Thoracic aorta (tissue), 2 donors: ENCODE measurements around the gene MYH15. TPM values are rescaled to one million over a fixed set of nuclear protein-coding genes. Genes with fewer than 3 reads are reported as not detected.

Experiments
- ATAC-seq: fragments of 150-250 bp; one replicate; pipeline ENCODE4 v1.8.0; 2017; ENCODE audit warnings: low read depth; ENCODE audit not compliant: insufficient number of reproducible peaks, low FRiP score
- DNase-seq: peaks from one replicate; pipeline ENCODE4 v3.0.0-alpha.2; 2020; ENCODE audit warnings: low spot score
- H3K27ac ChIP-seq, 2 donors: fragments of 200-600 bp; sonication (generic); 1 replicate in 1 of 2; 2 replicates in 1 of 2; pipeline ENCODE4 v1.5.1; 2016; ENCODE audit warnings: mild to moderate bottlenecking in 2 of 2, moderate library complexity in 2 of 2
- H3K27me3 ChIP-seq: fragments of 200-600 bp; sonication (generic); replicated peaks from 2 replicates; pipeline ENCODE4 v1.6.0; 2016; ENCODE audit warnings: mild to moderate bottlenecking; ENCODE audit not compliant: insufficient read depth
- H3K36me3 ChIP-seq: fragments of 200-600 bp; sonication (generic); one replicate; pipeline ENCODE4 v1.5.1; 2016
- H3K4me1 ChIP-seq, 2 donors: fragments of 200-600 bp; sonication (generic); 1 replicate in 1 of 2; 2 replicates in 1 of 2; pipeline versions ENCODE4 v1.5.1 to v1.6.0; 2016; ENCODE audit warnings: low read depth in 2 of 2, mild to moderate bottlenecking in 1 of 2; ENCODE audit not compliant: control insufficient read depth in 1 of 2
- H3K4me3 ChIP-seq: fragments of 200-600 bp; sonication (generic); 2 replicates; pipeline ENCODE4 v1.5.1; 2016; ENCODE audit warnings: mild to moderate bottlenecking
- H3K9me3 ChIP-seq: fragments of 200-600 bp; sonication (generic); 2 replicates; pipeline ENCODE4 v1.5.1; 2016
- CTCF ChIP-seq: fragments of 200-600 bp; sonication (generic); IDR thresholded peaks from one replicate; pipeline ENCODE4 v1.5.1; 2019; ENCODE audit warnings: antibody characterized with exemption
- total RNA-seq, 2 donors: library from RNA; depleted of rRNA; stranded (reverse); fragments of >200 nt; gene quantifications; one replicate each; pipeline versions ENCODE4 v1.1.0 to v1.2.3, GENCODE V29; 2016

The MYH15 gene
- total RNA-seq, 2 donors from 2014 or later = 0.14 TPM; not detected in 1

- Histone ChIP-seq H3K4me1 (no peaks in the 10 kb centered on the region), H3K27ac (no peak overlapping the region), H3K4me3 (no peak overlapping the region), H3K36me3 (no peaks in the 10 kb centered on the region), H3K27me3 (no peaks in the 10 kb centered on the region), H3K9me3 (no peaks in the 10 kb centered on the region)
- ATAC-seq (no peak), DNase-seq (no peak)
- no peak for TF ChIP-seq CTCF
These were observed 155.8 kb downstream of the MYH15 start for GRCh38 chr3:108354562-108354961.

GRCh38 chr3:108352176-108352575 lies 158.2 kb downstream of the MYH15 start:
- TF ChIP-seq CTCF = no peak
- no peaks in the 10 kb centered on the region for H3K36me3 ChIP-seq
- H3K4me1 ChIP-seq = no peaks in the 10 kb centered on the region
- H3K27ac ChIP-seq = no peak overlapping the region
- ATAC-seq (no peak), DNase-seq (no peak)
- no peaks in the 10 kb centered on the region for H3K27me3 ChIP-seq
- H3K4me3 ChIP-seq = no peak overlapping the region
- H3K9me3 ChIP-seq = no peaks in the 10 kb centered on the region

GRCh38 chr3:108346301-108347227 lies 163.8 kb downstream of the MYH15 start:
- Histone ChIP-seq H3K27me3 (no peaks in the 10 kb centered on the region), H3K4me1 (no peaks in the 10 kb centered on the region), H3K4me3 (no peak overlapping the region), H3K27ac (no peak overlapping the region), H3K36me3 (no peaks in the 10 kb centered on the region), H3K9me3 (no peaks in the 10 kb centered on the region)
- ATAC-seq (no peak), DNase-seq (no peak)
- no peak for TF ChIP-seq CTCF

GRCh38 chr3:108345492-108346205 lies 164.7 kb downstream of the MYH15 start:
- Histone ChIP-seq H3K9me3 (no peaks in the 10 kb centered on the region), H3K36me3 (no peaks in the 10 kb centered on the region), H3K27me3 (no peaks in the 10 kb centered on the region), H3K4me3 (no peak overlapping the region), H3K27ac (no peak overlapping the region), H3K4me1 (no peaks in the 10 kb centered on the region)
- no peak for TF ChIP-seq CTCF
- no peak for ATAC-seq
- DNase-seq = no peak

DNA sequence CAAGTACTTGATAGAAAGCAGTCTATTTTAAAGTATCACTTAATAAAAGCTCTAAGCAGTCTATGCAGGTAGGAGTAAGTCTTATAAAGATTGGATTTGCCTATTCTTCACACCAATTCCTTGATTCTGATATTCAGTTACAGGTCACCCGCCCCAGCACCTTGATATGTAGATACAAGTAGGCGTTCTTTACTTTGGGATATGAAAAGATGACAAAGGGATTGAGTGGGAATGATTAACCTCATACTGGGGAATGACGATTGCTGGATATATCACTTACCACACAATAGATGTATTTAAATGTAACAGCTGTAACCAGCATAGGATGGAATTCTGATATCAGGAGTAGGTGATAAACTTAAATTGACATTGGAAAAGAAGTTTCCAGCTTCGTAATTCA lies 166.9 kb downstream of the MYH15 start:
- H3K4me3 ChIP-seq = no peak overlapping the region
- H3K9me3 ChIP-seq = no peaks in the 10 kb centered on the region
- H3K27ac ChIP-seq = no peak overlapping the region
- H3K4me1 ChIP-seq = no peaks in the 10 kb centered on the region
- DNase-seq (no peak), ATAC-seq (no peak)
- H3K36me3 ChIP-seq = no peaks in the 10 kb centered on the region
- no peaks in the 10 kb centered on the region for H3K27me3 ChIP-seq
- no peak for TF ChIP-seq CTCF
